DMS153 treated with DMSO at 0.1 percent for 48 hours (cell line): Measurements from ENCODE around the gene THOC2.
"Not testable (repeated sequence)": the region's sequence is repeated elsewhere in the genome, so short reads cannot be mapped to it uniquely, and the experiment has no call there.

Experiments used
- DNase-seq: peaks from one replicate; lab custom pipeline; 2025; ENCODE audit not compliant: unreplicated experiment; lab: John Stamatoyannopoulos, UW

The THOC2 gene

GRCh38 chrX:123679733-123680460, 53.0 kb downstream of the THOC2 start:
- DNase-seq: not testable (repeated sequence)

- DNase-seq: no peak
Measured at GRCh38 chrX:123675154-123675553, 57.7 kb downstream of the THOC2 start.

GRCh38 chrX:123673813-123674212, 59.0 kb downstream of the THOC2 start:
- DNase-seq: no peak

GRCh38 chrX:123665197-123665596, 67.7 kb downstream of the THOC2 start:
- DNase-seq: no peak

GRCh38 chrX:123664467-123665167, 68.2 kb downstream of the THOC2 start:
- not testable (repeated sequence) for DNase-seq

- not testable (repeated sequence) for DNase-seq
Measured at GRCh38 chrX:123663720-123664119, 69.1 kb downstream of the THOC2 start.

GRCh38 chrX:123656507-123656906, 76.3 kb downstream of the THOC2 start:
- DNase-seq: not testable (repeated sequence)

GRCh38 chrX:123648811-123649181, 84.1 kb downstream of the THOC2 start:
- DNase-seq: not testable (repeated sequence)

GRCh38 chrX:123648028-123648810, 84.6 kb downstream of the THOC2 start:
- DNase-seq: no peak

- no peak for DNase-seq
Measured at GRCh38 chrX:123647244-123647643, 85.6 kb downstream of the THOC2 start.

GRCh38 chrX:123629502-123629901, 103.3 kb downstream of the THOC2 start:
- DNase-seq: no peak

GRCh38 chrX:123626962-123627361, 105.9 kb downstream of the THOC2 start:
- DNase-seq: no peak

GRCh38 chrX:123625952-123626351, 106.9 kb downstream of the THOC2 start:
- no peak for DNase-seq

- no peak for DNase-seq
Measured at GRCh38 chrX:123625477-123625876, 107.4 kb downstream of the THOC2 start.

- DNase-seq: no peak
Measured at GRCh38 chrX:123617007-123617406, 115.8 kb downstream of the THOC2 start.

- no peak for DNase-seq
Measured at GRCh38 chrX:123610915-123611314, 121.9 kb downstream of the THOC2 start.

GRCh38 chrX:123607806-123608205, 125.0 kb downstream of the THOC2 start:
- DNase-seq: no peak

GRCh38 chrX:123607270-123607669, 125.6 kb downstream of the THOC2 start:
- no peak for DNase-seq

GRCh38 chrX:123603491-123603890, 129.4 kb downstream of the THOC2 start:
- DNase-seq: no peak

- no peak for DNase-seq
Measured at GRCh38 chrX:123601437-123601836, 131.4 kb downstream of the THOC2 start.

- DNase-seq: no peak
Measured at GRCh38 chrX:123600181-123600580, 132.7 kb downstream of the THOC2 start.
